Endothelial cell of umbilical vein (primary cell): ENCODE results near the gene SERPINA9. TPM values are rescaled to one million over a fixed set of nuclear protein-coding genes. Genes with fewer than 3 reads are reported as not detected.
"Not testable (repeated sequence)": the region's sequence is repeated elsewhere in the genome, so short reads cannot be mapped to it uniquely, and the experiment has no call there.

Experiments
- BruUV-seq: library from RNA; stranded (reverse); fragments of 400-500 nt; replicated peaks from 2 replicates; lab custom pipeline; 2021; lab: Mats Ljungman, UMichigan
- CTCF ChIA-PET: fragments of 300-600, 350-600 bp; sonication (Branson Sonifier 250); formaldehyde crosslinking; loops from one replicate; lab custom pipeline; 2021; ENCODE audit warnings: antibody characterized with exemption, inconsistent platforms; lab: Charles Lee
- POLR2A ChIA-PET: fragments of 300-600, 350-600 bp; sonication (Branson Sonifier 250); formaldehyde crosslinking; loops from one replicate; lab custom pipeline; 2021; ENCODE audit warnings: antibody characterized with exemption, inconsistent platforms; lab: Charles Lee
- DNase-seq: peaks from one replicate; pipeline ENCODE4 v3.0.0-alpha.2; 2011; ENCODE audit warnings: low read depth, low spot score
- FAIRE-seq: peaks from 2 replicates; lab custom pipeline; 2011; peaks lifted over from hg19 to GRCh38; lab: Jason Lieb, UNC
- H2AFZ ChIP-seq: 2 replicates; pipeline ENCODE4 v1.6.0; 2012; ENCODE audit warnings: low read depth, low read length, control low read depth, inconsistent platforms
- H3K27ac ChIP-seq: 2 replicates; pipeline ENCODE4 v1.5.1; 2011; ENCODE audit warnings: low read depth, mild to moderate bottlenecking, control low read depth, low read length, moderate library complexity; ENCODE audit not compliant: insufficient read depth
- H3K27me3 ChIP-seq, 2 experiments: 2 replicates each; pipeline versions ENCODE4 v1.6.0 to v1.6.1; 2011; ENCODE audit warnings: low read length in 2 of 2, mixed read lengths in 1 of 2; ENCODE audit not compliant: control insufficient read depth in 2 of 2, insufficient read depth in 2 of 2
- H3K36me3 ChIP-seq, 2 experiments: 2 replicates in 1 of 2; 3 replicates in 1 of 2; pipeline ENCODE4 v1.5.1; 2011; ENCODE audit warnings: low read length in 2 of 2, mild to moderate bottlenecking in 1 of 2, moderate library complexity in 1 of 2; ENCODE audit not compliant: control insufficient read depth in 2 of 2, insufficient read depth in 2 of 2; ENCODE audit errors: extremely low read depth in 1 of 2
- H3K4me1 ChIP-seq: 3 replicates; pipeline ENCODE4 v1.5.1; 2011; ENCODE audit warnings: mild to moderate bottlenecking, low read length; ENCODE audit not compliant: control insufficient read depth, insufficient read depth; ENCODE audit errors: extremely low read depth
- H3K4me2 ChIP-seq: 2 replicates; pipeline ENCODE4 v1.6.1; 2011; ENCODE audit warnings: low read length, control low read depth, mixed read lengths; ENCODE audit not compliant: insufficient read depth
- H3K4me3 ChIP-seq, 3 experiments: fragments of 200-600 bp in 1 of 3; sonication (generic), shearing (Covaris generic) in 1 of 3; replicated peaks in 1 of 3; 2 replicates each; pipeline ENCODE4 v1.5.1; 2011 to 2016; ENCODE audit warnings: control low read depth in 3 of 3, low read length in 3 of 3, mild to moderate bottlenecking in 2 of 3, inconsistent platforms in 1 of 3, low read depth in 1 of 3, moderate library complexity in 1 of 3; ENCODE audit not compliant: insufficient read depth in 1 of 3
- H3K79me2 ChIP-seq: 2 replicates; pipeline ENCODE4 v1.6.0; 2012; ENCODE audit warnings: low read length, inconsistent platforms; ENCODE audit not compliant: control insufficient read depth, insufficient read depth
- H3K9ac ChIP-seq: replicated peaks from 2 replicates; pipeline ENCODE3; 2011; ENCODE audit warnings: low read length, control low read depth; ENCODE audit not compliant: insufficient read depth; ENCODE audit errors: extremely low read depth
- H3K9me1 ChIP-seq: replicated peaks from 3 replicates; pipeline ENCODE4 v1.6.0; 2011; ENCODE audit warnings: mild to moderate bottlenecking, low read length; ENCODE audit not compliant: control insufficient read depth, insufficient read depth; ENCODE audit errors: extremely low read depth
- H3K9me3 ChIP-seq: replicated peaks from 2 replicates; pipeline ENCODE4 v1.5.1; 2012; ENCODE audit warnings: low read length, inconsistent platforms; ENCODE audit not compliant: control insufficient read depth, insufficient read depth
- H4K20me1 ChIP-seq: replicated peaks from 2 replicates; pipeline ENCODE3; 2011; ENCODE audit warnings: mild to moderate bottlenecking, low read length; ENCODE audit not compliant: control insufficient read depth, insufficient read depth; ENCODE audit errors: extremely low read depth
- EZH2 ChIP-seq: IDR thresholded peaks from 2 replicates; pipeline ENCODE4 v1.6.1; 2012; ENCODE audit warnings: borderline replicate concordance, low read depth, mild to moderate bottlenecking, moderate library complexity, low read length, inconsistent platforms; ENCODE audit not compliant: severe bottlenecking
- FOS ChIP-seq: IDR thresholded peaks from 2 replicates; pipeline ENCODE4 v1.6.1; 2011; ENCODE audit warnings: mild to moderate bottlenecking, low read length, moderate library complexity, borderline replicate concordance; ENCODE audit not compliant: insufficient read depth
- GATA2 ChIP-seq: IDR thresholded peaks from 2 replicates; pipeline ENCODE4 v1.7.0; 2011; ENCODE audit warnings: low read depth, mild to moderate bottlenecking, moderate library complexity, mixed read lengths, low read length; ENCODE audit not compliant: insufficient read length, insufficient read depth
- JUN ChIP-seq: IDR thresholded peaks from 2 replicates; pipeline ENCODE4 v1.6.1; 2011; ENCODE audit warnings: borderline replicate concordance, low read depth; ENCODE audit not compliant: insufficient read length, insufficient read depth
- MYC ChIP-seq: IDR thresholded peaks from one replicate; pipeline ENCODE4 v1.6.1; 2011; ENCODE audit warnings: mild to moderate bottlenecking, low read depth, low read length
- POLR2A ChIP-seq: IDR thresholded peaks from 2 replicates; pipeline ENCODE4 v1.6.1; 2012; ENCODE audit warnings: low read depth, mild to moderate bottlenecking, control low read depth, low read length
- POLR2AphosphoS5 ChIP-seq: IDR thresholded peaks from 2 replicates; pipeline ENCODE4 v1.6.1; 2012; ENCODE audit warnings: low read depth, mild to moderate bottlenecking, control low read depth, low read length, moderate library complexity; ENCODE audit not compliant: insufficient read depth
- dilution Hi-C: fragments of 300-500 bp; cut with MboI; formaldehyde crosslinking; loops from one replicate; pipeline ENCODE4 v1.15.0; 2019; ENCODE audit warnings: low sequenced_read_pairs; ENCODE audit not compliant: extremely low pct_ligation_motif_present
- intact Hi-C: fragments of 100-400 bp; cut with micrococcal nuclease; formaldehyde crosslinking; loops from one replicate; pipeline ENCODE4 v1.10.0; 2022
- polyA plus RNA-seq, 4 experiments: library from polyadenylated mRNA; depleted of rRNA in 3 of 4; stranded (reverse) in 3 of 4; unstranded in 1 of 4; fragments of >200 nt; gene quantifications; 2 replicates each; pipeline versions ENCODE4 v1.2.1 to v1.2.3, GENCODE V29; 2011 to 2012; ENCODE audit warnings: missing spikeins in 1 of 4
- total RNA-seq: library from RNA; stranded (reverse); gene quantifications from 2 replicates; pipeline ENCODE4 v1.2.3, GENCODE V29; 2021
- TF ChIP-seq, protein P1 (sequence below): IDR thresholded peaks from 2 replicates; pipeline ENCODE4 v1.6.1; 2011; ENCODE audit not compliant: insufficient read depth, insufficient read length
- TF ChIP-seq, protein P2 (sequence below), 2 donors: IDR thresholded peaks; 1 replicate in 1 of 2; 2 replicates in 1 of 2; pipeline ENCODE4 v1.5.1; 2011; ENCODE audit warnings: low read length in 2 of 2, mild to moderate bottlenecking in 2 of 2, moderate library complexity in 2 of 2, control low read depth in 1 of 2, inconsistent platforms in 1 of 2, low read depth in 1 of 2; ENCODE audit not compliant: insufficient read depth in 1 of 2; ENCODE audit errors: extremely low read depth in 1 of 2

SERPINA9 gene
- total and polyA plus RNA-seq, 2 donors (not counting 3 experiments of a cell fraction or from before 2014, with no cell fraction given): not detected

DNA sequence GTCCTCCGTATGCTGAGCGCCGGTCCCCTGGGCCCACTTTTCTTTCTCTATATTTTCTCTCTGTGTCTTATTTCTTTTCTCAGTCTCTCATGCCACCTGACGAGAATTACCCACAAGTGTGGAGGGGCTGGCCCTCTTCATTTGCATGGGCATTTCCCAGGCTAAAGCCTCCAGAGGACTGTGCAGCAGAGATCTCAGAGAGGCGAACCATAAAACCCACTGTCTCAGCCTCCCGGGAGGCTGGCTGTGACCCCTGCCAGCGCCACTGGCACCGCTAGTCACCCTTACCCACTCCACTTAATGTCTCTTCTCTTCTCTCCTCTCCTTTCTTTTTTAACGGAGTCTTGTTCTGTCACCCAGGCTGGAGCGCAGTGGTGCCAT is 7.1 kb upstream of the SERPINA9 start:
- dilution Hi-C loops (no loop called here), intact Hi-C loops (no loop called here)
- no peak for FAIRE-seq
- Histone ChIP-seq H3K27me3 (no peaks in the 10 kb centered on the region), H3K9me1 (no peaks in the 10 kb centered on the region), H3K4me3 (no peak overlapping the region), H3K9me3 (no peaks in the 10 kb centered on the region), H4K20me1 (no peaks in the 10 kb centered on the region), H3K4me1 (no peaks in the 10 kb centered on the region), H3K36me3 (no peaks in the 10 kb centered on the region), H3K79me2 (no peaks in the 10 kb centered on the region), H3K4me2 (no peak overlapping the region), H3K27ac (no peak overlapping the region), H3K9ac (no peak overlapping the region), H2AFZ (no peak overlapping the region)
- POLR2A ChIA-PET: no interaction called here
- no peak for DNase-seq
- CTCF ChIA-PET: no interaction called here
- TF ChIP-seq FOS (no peak), MYC (no peak), JUN (no peak), POLR2AphosphoS5 (no peak), GATA2 (no peak), POLR2A (no peak), EZH2 (no peak)
- TF ChIP-seq, protein P1, sequence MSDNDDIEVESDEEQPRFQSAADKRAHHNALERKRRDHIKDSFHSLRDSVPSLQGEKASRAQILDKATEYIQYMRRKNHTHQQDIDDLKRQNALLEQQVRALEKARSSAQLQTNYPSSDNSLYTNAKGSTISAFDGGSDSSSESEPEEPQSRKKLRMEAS: no peak
- TF ChIP-seq, protein P2, sequence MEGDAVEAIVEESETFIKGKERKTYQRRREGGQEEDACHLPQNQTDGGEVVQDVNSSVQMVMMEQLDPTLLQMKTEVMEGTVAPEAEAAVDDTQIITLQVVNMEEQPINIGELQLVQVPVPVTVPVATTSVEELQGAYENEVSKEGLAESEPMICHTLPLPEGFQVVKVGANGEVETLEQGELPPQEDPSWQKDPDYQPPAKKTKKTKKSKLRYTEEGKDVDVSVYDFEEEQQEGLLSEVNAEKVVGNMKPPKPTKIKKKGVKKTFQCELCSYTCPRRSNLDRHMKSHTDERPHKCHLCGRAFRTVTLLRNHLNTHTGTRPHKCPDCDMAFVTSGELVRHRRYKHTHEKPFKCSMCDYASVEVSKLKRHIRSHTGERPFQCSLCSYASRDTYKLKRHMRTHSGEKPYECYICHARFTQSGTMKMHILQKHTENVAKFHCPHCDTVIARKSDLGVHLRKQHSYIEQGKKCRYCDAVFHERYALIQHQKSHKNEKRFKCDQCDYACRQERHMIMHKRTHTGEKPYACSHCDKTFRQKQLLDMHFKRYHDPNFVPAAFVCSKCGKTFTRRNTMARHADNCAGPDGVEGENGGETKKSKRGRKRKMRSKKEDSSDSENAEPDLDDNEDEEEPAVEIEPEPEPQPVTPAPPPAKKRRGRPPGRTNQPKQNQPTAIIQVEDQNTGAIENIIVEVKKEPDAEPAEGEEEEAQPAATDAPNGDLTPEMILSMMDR (IDR thresholded peaks at IDR 0.05; ENCODE audit: extremely low read depth in 1 of 2, insufficient read depth in 1 of 2, low read depth in 1 of 2, low read length in 2 of 2): no peak
- BruUV-seq: no TSS peak

DNA sequence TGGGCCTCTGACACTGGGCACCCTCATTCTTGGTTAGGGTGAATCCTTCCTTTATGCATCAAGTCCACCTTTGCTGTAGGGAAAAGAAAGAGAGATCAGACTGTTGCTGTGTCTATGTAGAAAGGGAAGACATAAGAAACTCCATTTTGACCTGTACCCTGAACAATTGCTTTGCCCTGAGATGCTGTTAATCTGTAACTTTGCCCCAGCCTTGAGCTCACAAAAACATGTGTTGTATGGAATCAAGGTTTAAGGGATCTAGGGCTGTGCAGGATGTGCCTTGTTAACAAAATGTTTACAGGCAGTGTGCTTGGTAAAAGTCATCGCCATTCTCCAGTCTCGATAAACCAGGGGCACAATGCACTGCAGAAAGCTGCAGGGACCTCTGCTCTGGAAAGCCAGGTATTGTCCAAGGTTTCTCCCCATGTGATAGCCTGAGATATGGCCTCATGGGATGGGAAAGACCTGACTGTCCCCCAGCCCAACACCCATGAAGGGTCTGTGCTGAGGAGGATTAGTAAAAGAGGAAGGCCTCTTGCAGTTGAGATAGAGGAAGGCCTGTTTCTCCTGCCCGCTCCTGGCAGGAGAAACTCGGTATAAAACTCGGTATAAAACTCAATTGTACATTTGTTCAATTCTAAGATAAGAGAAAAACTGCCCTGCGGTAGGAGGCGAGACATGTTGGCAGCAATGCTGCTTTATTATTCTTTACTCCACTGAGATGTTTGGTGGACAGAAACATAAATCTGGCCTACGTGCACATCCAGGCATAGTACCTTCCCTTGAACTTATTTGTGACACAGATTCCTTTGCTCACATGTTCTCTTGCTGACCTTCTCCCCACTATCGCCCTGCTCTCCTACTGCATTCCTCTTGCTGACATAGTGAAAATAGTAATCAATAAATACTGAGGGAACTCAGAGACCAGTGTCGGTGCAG is 6.4 kb upstream of the SERPINA9 start:
- H3K9me3 ChIP-seq, H3K36me3 ChIP-seq, dilution Hi-C loops, intact Hi-C loops, H3K27ac ChIP-seq, H2AFZ ChIP-seq, H4K20me1 ChIP-seq, H3K9ac ChIP-seq, H3K4me3 ChIP-seq, CTCF ChIA-PET, H3K4me1 ChIP-seq, DNase-seq, H3K79me2 ChIP-seq, H3K27me3 ChIP-seq, H3K9me1 ChIP-seq, H3K4me2 ChIP-seq, BruUV-seq, FAIRE-seq, POLR2A ChIA-PET: not testable (repeated sequence)
